ENCODE data around the gene HELZ2. TPM values are rescaled to one million over a fixed set of nuclear protein-coding genes. Genes with fewer than 3 reads are reported as not detected.

Gene HELZ2
- total and polyA plus RNA-seq, 12 donors: 4.8 to 34.3 (median 12.6) TPM

DNA sequence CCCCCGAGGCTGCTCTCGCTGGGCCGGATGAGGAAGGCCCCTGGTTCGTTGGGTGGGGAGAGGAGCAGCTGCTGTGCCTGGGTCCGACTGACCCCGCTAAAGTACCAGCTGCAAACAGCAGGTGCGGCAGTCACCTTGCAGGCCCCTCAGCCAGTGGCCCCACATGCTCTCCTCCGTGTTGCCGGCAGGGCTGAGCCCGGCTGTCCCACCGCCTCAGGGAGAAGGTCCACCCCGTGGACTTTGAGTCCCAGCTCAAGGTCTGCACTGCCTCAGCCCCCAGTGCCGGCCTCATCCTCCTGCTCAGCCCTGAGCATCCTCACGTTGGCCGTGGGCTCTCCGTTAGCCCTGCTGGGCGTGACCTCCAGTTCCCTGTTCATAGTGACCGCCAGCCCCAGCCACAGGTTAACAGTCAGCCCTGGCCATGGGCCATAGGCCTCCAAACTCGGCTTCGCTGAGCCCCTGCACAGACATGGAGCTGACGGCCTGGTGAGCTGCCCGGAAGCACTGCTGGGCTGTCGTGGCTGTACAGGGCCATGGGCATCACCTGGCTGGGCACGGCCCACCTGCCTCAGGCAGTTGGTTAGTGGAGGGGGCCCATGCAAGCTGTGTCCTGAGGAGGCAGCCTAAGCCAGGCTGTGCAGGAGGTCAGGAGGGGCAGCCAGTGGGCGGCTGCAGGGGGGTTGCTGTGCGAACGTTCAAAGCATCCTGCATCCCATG, 29.6 kb downstream of the HELZ2 start:
- TF ChIP-seq, protein P1, sequence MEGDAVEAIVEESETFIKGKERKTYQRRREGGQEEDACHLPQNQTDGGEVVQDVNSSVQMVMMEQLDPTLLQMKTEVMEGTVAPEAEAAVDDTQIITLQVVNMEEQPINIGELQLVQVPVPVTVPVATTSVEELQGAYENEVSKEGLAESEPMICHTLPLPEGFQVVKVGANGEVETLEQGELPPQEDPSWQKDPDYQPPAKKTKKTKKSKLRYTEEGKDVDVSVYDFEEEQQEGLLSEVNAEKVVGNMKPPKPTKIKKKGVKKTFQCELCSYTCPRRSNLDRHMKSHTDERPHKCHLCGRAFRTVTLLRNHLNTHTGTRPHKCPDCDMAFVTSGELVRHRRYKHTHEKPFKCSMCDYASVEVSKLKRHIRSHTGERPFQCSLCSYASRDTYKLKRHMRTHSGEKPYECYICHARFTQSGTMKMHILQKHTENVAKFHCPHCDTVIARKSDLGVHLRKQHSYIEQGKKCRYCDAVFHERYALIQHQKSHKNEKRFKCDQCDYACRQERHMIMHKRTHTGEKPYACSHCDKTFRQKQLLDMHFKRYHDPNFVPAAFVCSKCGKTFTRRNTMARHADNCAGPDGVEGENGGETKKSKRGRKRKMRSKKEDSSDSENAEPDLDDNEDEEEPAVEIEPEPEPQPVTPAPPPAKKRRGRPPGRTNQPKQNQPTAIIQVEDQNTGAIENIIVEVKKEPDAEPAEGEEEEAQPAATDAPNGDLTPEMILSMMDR (IDR thresholded peaks at IDR 0.05): no peak
- Histone ChIP-seq H3K36me3 (no peaks in the 10 kb centered on the region), H3K4me1 (no peaks in the 10 kb centered on the region), H3K4me3 (no peak overlapping the region), H3K27me3 (peaks cover 0 to 42% (median 22%) of the 10 kb centered on the region in 7 donors), H3K9me3 (no peaks in the 10 kb centered on the region), H3K27ac (no peak overlapping the region)
- intact Hi-C loops (cut with DNase I): loop anchor here in 1 of 10 donors (10.0 kb wide), 1 partner anchor 340 kb away; no protein-coding TSS in a partner anchor
- no peak for DNase-seq
- whole genome bisulfite sequencing, 2 donors: 75 to 76% methylated on average over 27 of the region's 27 CpGs
- no peak for ATAC-seq

DNA sequence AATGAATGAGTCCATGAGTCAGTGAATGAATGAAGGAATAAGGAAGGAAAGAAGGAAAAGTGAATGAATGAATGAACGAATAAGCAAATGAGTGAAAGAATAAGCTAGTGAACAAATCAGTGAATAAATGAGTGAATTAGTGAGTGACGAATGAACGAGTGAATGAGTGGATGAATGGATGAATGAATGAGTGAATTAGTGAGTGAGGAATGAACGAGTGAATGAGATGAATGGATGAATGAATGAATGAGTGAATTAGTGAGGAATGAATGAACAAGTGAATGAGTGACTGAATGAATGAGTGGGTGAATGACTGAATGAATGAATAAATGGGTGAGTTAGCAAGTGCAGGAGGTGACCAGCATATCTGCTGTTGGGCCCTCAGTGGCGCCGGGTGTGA, 30.3 kb downstream of the HELZ2 start:
- Histone ChIP-seq H3K9me3 (no peaks in the 10 kb centered on the region), H3K36me3 (no peaks in the 10 kb centered on the region), H3K4me3 (no peak overlapping the region), H3K4me1 (peaks cover 0 to 2% (median 0%) of the 10 kb centered on the region in 9 donors), H3K27ac (no peak overlapping the region), H3K27me3 (peaks cover 0 to 37% (median 19%) of the 10 kb centered on the region in 7 donors)
- intact Hi-C loops (cut with DNase I): loop anchor here in 1 of 10 donors (10.0 kb wide), 1 partner anchor 341 kb away; no protein-coding TSS in a partner anchor
- ATAC-seq (no peak), DNase-seq (no peak)
- TF ChIP-seq, protein P1 (IDR thresholded peaks at IDR 0.05): no peak
- 90% methylated on average over 6 of the region's 6 CpGs for WGBS, 2 donors

DNA sequence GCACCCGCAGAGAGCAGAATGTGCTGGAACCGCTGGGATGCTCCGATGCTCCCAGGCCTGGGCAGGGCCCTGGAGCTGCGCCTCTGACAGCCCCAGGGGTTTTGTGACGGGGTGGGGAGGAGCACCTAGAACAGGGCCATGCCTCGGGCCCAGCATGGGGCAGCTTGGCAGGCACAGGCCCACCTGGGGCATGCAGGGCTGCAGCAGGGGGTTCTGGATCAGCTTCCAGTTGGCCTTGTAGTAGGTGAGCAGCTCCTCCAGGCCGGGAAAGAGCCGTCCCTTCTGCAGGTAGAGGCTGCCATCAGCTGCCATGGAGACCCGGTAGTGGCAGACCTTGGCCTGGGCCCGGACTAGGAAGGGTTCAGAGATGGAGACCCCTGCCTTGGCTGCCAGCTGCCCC, 30.9 kb downstream of the HELZ2 start:
- WGBS, 2 donors: 89 to 95% methylated on average over 10 of the region's 10 CpGs
- TF ChIP-seq, protein P1 (IDR thresholded peaks at IDR 0.05): no peak
- no peak overlapping the region for H3K27ac ChIP-seq
- DNase-seq (no peak), ATAC-seq (no peak)
- no peaks in the 10 kb centered on the region for H3K36me3 ChIP-seq
- intact Hi-C loops (cut with DNase I): loop anchor here in 1 of 10 donors (10.0 kb wide), 1 partner anchor 342 kb away; no protein-coding TSS in a partner anchor
- peaks cover 0 to 8% (median 5%) of the 10 kb centered on the region in 9 donors for H3K4me1 ChIP-seq
- peaks cover 0 to 31% (median 15%) of the 10 kb centered on the region in 7 donors for H3K27me3 ChIP-seq
- H3K9me3 ChIP-seq: no peaks in the 10 kb centered on the region
- no peak overlapping the region for H3K4me3 ChIP-seq

DNA sequence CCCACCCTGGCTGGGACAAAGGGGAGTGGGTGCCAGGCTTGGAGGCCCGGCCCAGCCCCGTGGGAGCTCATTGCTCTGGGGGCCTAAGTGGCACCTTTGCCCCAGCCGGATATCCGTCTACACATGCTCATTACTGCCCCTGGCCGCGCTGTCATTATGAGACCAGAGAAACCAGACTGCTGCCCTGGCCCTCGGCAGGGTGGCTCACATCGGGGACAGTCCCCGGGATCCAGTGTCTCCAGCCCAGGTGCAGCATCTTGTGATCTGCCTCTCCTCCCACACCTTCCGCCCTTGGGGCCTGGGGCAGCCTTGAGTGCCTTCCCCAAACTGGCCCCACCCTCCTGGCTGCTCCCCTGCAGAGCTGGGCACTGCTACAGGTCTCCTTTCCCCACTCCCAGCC, 31.3 kb downstream of the HELZ2 start:
- intact Hi-C loops (cut with DNase I): loop anchor here in 1 of 10 donors (10.0 kb wide), 1 partner anchor 342 kb away; no protein-coding TSS in a partner anchor
- ATAC-seq (no peak), DNase-seq (no peak)
- Histone ChIP-seq H3K27ac (no peak overlapping the region), H3K36me3 (no peaks in the 10 kb centered on the region), H3K4me3 (no peak overlapping the region), H3K4me1 (peaks cover 0 to 13% (median 8%) of the 10 kb centered on the region in 9 donors), H3K9me3 (no peaks in the 10 kb centered on the region), H3K27me3 (peaks cover 0 to 27% (median 11%) of the 10 kb centered on the region in 7 donors)
- 83 to 87% methylated on average over 10 of the region's 10 CpGs for WGBS, 2 donors
- TF ChIP-seq, protein P1 (IDR thresholded peaks at IDR 0.05): no peak
